Mesenchymal stem cell (in vitro differentiated cells and primary cell): ENCODE measurements around the gene DBH.

Experiments
- DNase-seq: peaks from one replicate; pipeline ENCODE4 v3.0.0-alpha.2; 2013
- H2AFZ ChIP-seq: one replicate; pipeline ENCODE4 v1.6.1; 2013; ENCODE audit warnings: low read depth, mild to moderate bottlenecking, control low read depth, inconsistent platforms, low read length, moderate library complexity
- H2AK5ac ChIP-seq: 2 replicates; pipeline ENCODE4 v1.6.1; 2013; ENCODE audit warnings: low read length, moderate library complexity, mild to moderate bottlenecking, inconsistent platforms; ENCODE audit not compliant: severe bottlenecking
- H2BK120ac ChIP-seq: one replicate; pipeline ENCODE4 v1.6.1; 2013; ENCODE audit warnings: low read depth, mild to moderate bottlenecking, inconsistent platforms, low read length, moderate library complexity
- H2BK12ac ChIP-seq, 2 experiments: one replicate each; pipeline ENCODE4 v1.6.1; 2013; ENCODE audit warnings: inconsistent platforms in 2 of 2, low read length in 2 of 2, mild to moderate bottlenecking in 2 of 2, moderate library complexity in 2 of 2, control low read depth in 1 of 2
- H2BK15ac ChIP-seq: one replicate; pipeline ENCODE4 v1.6.1; 2013; ENCODE audit warnings: mild to moderate bottlenecking, low read depth, inconsistent platforms; ENCODE audit not compliant: poor library complexity, severe bottlenecking
- H2BK5ac ChIP-seq: 2 replicates; pipeline ENCODE4 v1.6.1; 2013; ENCODE audit warnings: low read depth, mild to moderate bottlenecking, low read length, control low read depth, inconsistent platforms; ENCODE audit not compliant: poor library complexity, severe bottlenecking
- H3K14ac ChIP-seq, 2 experiments: one replicate each; pipeline ENCODE4 v1.6.1; 2013; ENCODE audit warnings: inconsistent platforms in 2 of 2, low read length in 2 of 2, control low read depth in 1 of 2, mild to moderate bottlenecking in 1 of 2, moderate library complexity in 1 of 2
- H3K18ac ChIP-seq, 2 experiments: one replicate each; pipeline ENCODE4 v1.6.1; 2013; ENCODE audit warnings: inconsistent platforms in 2 of 2, low read length in 2 of 2, control low read depth in 1 of 2, low read depth in 1 of 2, mild to moderate bottlenecking in 1 of 2
- H3K23ac ChIP-seq, 2 experiments: one replicate each; pipeline ENCODE4 v1.6.1; 2013; ENCODE audit warnings: inconsistent platforms in 2 of 2, low read length in 2 of 2, mild to moderate bottlenecking in 2 of 2, moderate library complexity in 2 of 2, control low read depth in 1 of 2
- H3K27ac ChIP-seq: 2 replicates; pipeline ENCODE4 v1.5.1; 2013; ENCODE audit warnings: mild to moderate bottlenecking, moderate library complexity, low read length, control low read depth, inconsistent platforms; ENCODE audit not compliant: poor library complexity, severe bottlenecking
- H3K27me3 ChIP-seq, 2 experiments: 2 replicates each; pipeline versions ENCODE4 v1.6.1 to v1.7.0; 2013; ENCODE audit warnings: low read length in 2 of 2, mild to moderate bottlenecking in 2 of 2, moderate library complexity in 2 of 2, control low read depth in 1 of 2, inconsistent platforms in 1 of 2; ENCODE audit not compliant: control insufficient read depth in 1 of 2, insufficient read depth in 1 of 2
- H3K36me3 ChIP-seq, 2 experiments: 2 replicates each; pipeline versions ENCODE4 v1.6.1 to v1.7.0; 2013; ENCODE audit warnings: low read length in 2 of 2, control low read depth in 1 of 2, inconsistent platforms in 1 of 2, low read depth in 1 of 2, mild to moderate bottlenecking in 1 of 2; ENCODE audit not compliant: insufficient read depth in 2 of 2, control insufficient read depth in 1 of 2
- H3K4ac ChIP-seq, 2 experiments: one replicate each; pipeline ENCODE4 v1.6.1; 2013; ENCODE audit warnings: inconsistent platforms in 2 of 2, low read length in 2 of 2, mild to moderate bottlenecking in 2 of 2, moderate library complexity in 2 of 2, control low read depth in 1 of 2, low read depth in 1 of 2
- H3K4me1 ChIP-seq: 2 replicates; pipeline ENCODE4 v1.6.1; 2013; ENCODE audit warnings: low read depth, low read length, control low read depth; ENCODE audit not compliant: control insufficient read depth, insufficient read depth
- H3K4me2 ChIP-seq: 2 replicates; pipeline ENCODE4 v1.6.1; 2013; ENCODE audit warnings: low read length, mild to moderate bottlenecking, inconsistent platforms; ENCODE audit not compliant: poor library complexity, severe bottlenecking
- H3K4me3 ChIP-seq, 2 experiments: 2 replicates each; pipeline versions ENCODE4 v1.5.1 to v1.7.0; 2013; ENCODE audit warnings: low read length in 2 of 2, mild to moderate bottlenecking in 2 of 2, control low read depth in 1 of 2, low read depth in 1 of 2; ENCODE audit not compliant: insufficient read depth in 1 of 2
- H3K79me1 ChIP-seq: replicated peaks from 2 replicates; pipeline ENCODE4 v1.6.1; 2013; ENCODE audit warnings: mild to moderate bottlenecking, control low read depth, low read length, inconsistent platforms; ENCODE audit not compliant: poor library complexity, severe bottlenecking
- H3K9ac ChIP-seq: 2 replicates; pipeline ENCODE4 v1.7.0; 2013; ENCODE audit warnings: mild to moderate bottlenecking, low read length, moderate library complexity
- H3K9me3 ChIP-seq: 2 replicates; pipeline ENCODE4 v1.7.0; 2013; ENCODE audit warnings: mild to moderate bottlenecking, low read length; ENCODE audit not compliant: control insufficient read depth
- H4K8ac ChIP-seq: one replicate; pipeline ENCODE4 v1.6.1; 2013; ENCODE audit warnings: inconsistent platforms, mild to moderate bottlenecking, low read length, moderate library complexity
- H4K91ac ChIP-seq: one replicate; pipeline ENCODE4 v1.6.1; 2013; ENCODE audit warnings: mild to moderate bottlenecking, low read length, inconsistent platforms
- WGBS: methylation state at CpG from one replicate; pipeline ENCODE4 v1.1.7; 2013; ENCODE audit warnings: mixed read lengths; 5-methylcytosine and 5-hydroxymethylcytosine counted together

DBH gene

DNA sequence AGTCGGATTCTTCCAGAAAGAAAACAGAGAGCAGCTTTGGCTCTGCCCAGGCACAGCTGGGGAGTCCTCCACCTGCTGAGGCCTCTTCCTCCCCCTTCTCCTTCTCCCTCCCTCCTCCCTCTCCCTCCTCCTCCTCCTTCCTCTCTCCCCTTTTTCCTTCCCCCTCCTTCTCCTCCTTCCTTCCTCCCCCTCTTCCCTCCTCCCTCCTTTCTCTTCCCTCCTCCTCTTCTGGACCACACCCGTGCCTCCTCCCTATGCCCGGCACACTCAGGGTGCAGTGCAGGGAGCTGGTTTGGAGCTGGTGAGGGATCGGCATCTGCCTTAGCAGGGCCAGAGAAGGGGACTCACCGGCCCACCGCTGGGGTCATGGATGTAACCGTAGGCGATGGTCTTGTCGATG, 30.2 kb downstream of the DBH start:
- Histone ChIP-seq H3K27me3 (peaks cover 46% of the 10 kb centered on the region in 2 experiments), H4K8ac (no peak overlapping the region), H2AFZ (no peak overlapping the region), H2BK120ac (no peak overlapping the region), H3K9ac (no peak overlapping the region), H3K79me1 (no peaks in the 10 kb centered on the region), H3K4me3 (no peak overlapping the region), H3K36me3 (no peaks in the 10 kb centered on the region), H2AK5ac (no peak overlapping the region), H2BK15ac (no peak overlapping the region), H3K23ac (no peak overlapping the region), H4K91ac (no peak overlapping the region), H3K18ac (no peak overlapping the region), H3K27ac (no peak overlapping the region), H3K4me2 (no peak overlapping the region), H2BK5ac (no peak overlapping the region), H3K4me1 (peaks cover 2% of the 10 kb centered on the region), H2BK12ac (no peak overlapping the region), H3K4ac (no peak overlapping the region), H3K14ac (no peak overlapping the region), H3K9me3 (no peaks in the 10 kb centered on the region)
- DNase-seq = no peak
- 86% methylated on average over 9 of the region's 9 CpGs for WGBS

DNA sequence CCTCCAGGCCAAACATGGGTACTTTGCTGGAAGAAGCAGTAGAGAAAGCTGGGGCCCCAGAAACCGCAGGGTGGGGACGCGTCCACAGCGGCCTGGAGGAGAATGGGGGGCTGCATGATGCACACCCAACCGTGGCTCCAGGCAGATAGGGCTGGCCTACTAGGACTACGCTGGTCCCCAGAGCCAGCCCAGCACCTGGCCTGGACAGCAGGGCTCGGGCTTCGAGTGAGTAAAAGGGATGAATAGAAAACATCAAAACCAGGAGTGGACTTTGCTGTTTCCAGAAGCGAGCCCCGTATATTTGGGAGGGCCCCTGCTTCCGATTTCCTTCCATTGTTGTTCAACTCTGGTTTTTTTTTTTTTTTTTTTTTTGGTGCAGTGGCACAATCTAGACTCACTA, 30.7 kb downstream of the DBH start:
- H2BK15ac ChIP-seq = no peak overlapping the region
- no peak overlapping the region for H3K14ac ChIP-seq
- no peak overlapping the region for H4K8ac ChIP-seq
- H3K4me3 ChIP-seq = no peak overlapping the region
- no peak for DNase-seq
- no peak overlapping the region for H2AK5ac ChIP-seq
- H3K4ac ChIP-seq = no peak overlapping the region
- peaks cover 43 to 44% of the 10 kb centered on the region in 2 experiments for H3K27me3 ChIP-seq
- peaks cover 2% of the 10 kb centered on the region for H3K4me1 ChIP-seq
- H2BK5ac ChIP-seq = no peak overlapping the region
- H4K91ac ChIP-seq = no peak overlapping the region
- H2BK12ac ChIP-seq = no peak overlapping the region
- H3K9ac ChIP-seq = no peak overlapping the region
- H3K4me2 ChIP-seq = no peak overlapping the region
- no peak overlapping the region for H2BK120ac ChIP-seq
- no peak overlapping the region for H3K23ac ChIP-seq
- 83% methylated on average over 11 of the region's 11 CpGs for WGBS
- no peak overlapping the region for H2AFZ ChIP-seq
- no peak overlapping the region for H3K27ac ChIP-seq
- H3K18ac ChIP-seq = no peak overlapping the region
- H3K9me3 ChIP-seq = no peaks in the 10 kb centered on the region
- no peaks in the 10 kb centered on the region for H3K36me3 ChIP-seq
- no peaks in the 10 kb centered on the region for H3K79me1 ChIP-seq

GRCh38 chr9:133667759-133668450, 31.7 kb downstream of the DBH start:
- Histone ChIP-seq H3K14ac (no peak overlapping the region), H2BK15ac (no peak overlapping the region), H3K18ac (no peak overlapping the region), H3K9ac (no peak overlapping the region), H2AK5ac (no peak overlapping the region), H2BK5ac (no peak overlapping the region), H3K4me1 (peaks cover 2% of the 10 kb centered on the region), H3K23ac (no peak overlapping the region), H3K27me3 (peaks cover 32 to 33% of the 10 kb centered on the region in 2 experiments), H3K27ac (no peak overlapping the region), H2AFZ (no peak overlapping the region), H3K36me3 (no peaks in the 10 kb centered on the region), H4K8ac (no peak overlapping the region), H3K4me3 (no peak overlapping the region), H2BK12ac (no peak overlapping the region), H2BK120ac (no peak overlapping the region), H3K9me3 (no peaks in the 10 kb centered on the region), H3K4me2 (no peak overlapping the region), H4K91ac (no peak overlapping the region), H3K4ac (no peak overlapping the region), H3K79me1 (no peaks in the 10 kb centered on the region)
- 59% methylated on average over 17 of the region's 17 CpGs for WGBS
- no peak for DNase-seq

DNA sequence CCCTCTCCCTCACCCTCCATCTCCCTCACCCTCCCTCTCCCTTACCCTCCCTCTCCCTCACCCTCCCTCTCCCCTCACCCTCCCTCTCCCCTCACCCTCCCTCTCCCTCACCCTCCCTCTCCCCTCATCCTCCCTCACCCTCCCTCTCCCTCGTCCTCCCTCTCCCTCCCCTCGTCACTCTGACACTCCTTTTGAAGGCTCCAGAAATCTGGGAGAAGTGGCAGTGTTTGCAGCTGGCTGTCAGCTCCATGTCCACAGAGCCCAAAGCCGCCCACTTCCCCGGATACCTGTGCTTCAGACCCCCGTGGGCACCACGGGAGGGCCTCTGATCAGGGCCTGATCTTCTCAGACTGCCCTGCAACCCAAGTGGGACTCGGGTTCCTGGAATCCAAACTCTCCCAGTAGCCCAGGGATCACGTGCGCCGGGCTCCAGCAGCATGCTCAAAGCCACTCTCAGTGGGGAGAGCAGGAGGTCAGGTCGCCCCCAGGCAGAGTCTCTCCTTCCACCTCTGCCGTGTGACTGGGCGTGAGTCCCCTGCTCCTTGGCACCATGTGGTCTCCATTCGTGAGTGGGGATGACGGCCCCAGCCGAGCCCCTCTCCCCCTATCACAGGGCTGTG, 33.1 kb downstream of the DBH start:
- H2BK5ac ChIP-seq = no peak overlapping the region
- no peak overlapping the region for H2AFZ ChIP-seq
- H2BK12ac ChIP-seq = no peak overlapping the region
- 84% methylated on average over 16 of the region's 16 CpGs for WGBS
- H4K91ac ChIP-seq = no peak overlapping the region
- no peak overlapping the region for H2BK15ac ChIP-seq
- H3K23ac ChIP-seq = no peak overlapping the region
- H3K4me2 ChIP-seq = no peak overlapping the region
- H3K4ac ChIP-seq = no peak overlapping the region
- no peak overlapping the region for H2BK120ac ChIP-seq
- no peak overlapping the region for H4K8ac ChIP-seq
- no peak overlapping the region for H2AK5ac ChIP-seq
- H3K79me1 ChIP-seq = no peaks in the 10 kb centered on the region
- H3K27me3 ChIP-seq = peaks cover 24 to 30% of the 10 kb centered on the region in 2 experiments
- H3K36me3 ChIP-seq = no peaks in the 10 kb centered on the region
- H3K9me3 ChIP-seq = no peaks in the 10 kb centered on the region
- H3K4me3 ChIP-seq = no peak overlapping the region
- DNase-seq = no peak
- no peak overlapping the region for H3K9ac ChIP-seq
- H3K4me1 ChIP-seq = peaks cover 2% of the 10 kb centered on the region
- H3K18ac ChIP-seq = no peak overlapping the region
- no peak overlapping the region for H3K14ac ChIP-seq
- H3K27ac ChIP-seq = no peak overlapping the region
